Peyer's patch (tissue), 4 donors: Measurements from ENCODE around the gene DNAJA4. TPM values are rescaled to one million over a fixed set of nuclear protein-coding genes. Genes with fewer than 3 reads are reported as not detected.

Experiments used
- DNase-seq, 3 donors: peaks; one replicate each; pipeline ENCODE4 v3.0.0-alpha.2; 2017 to 2019
- H3K27ac ChIP-seq, 4 donors: fragments of 200-600 bp; sonication (generic); one replicate each; pipeline ENCODE4 v1.5.1; 2016 to 2019
- H3K27me3 ChIP-seq, 2 donors: fragments of 200-600 bp; sonication (generic); one replicate each; pipeline ENCODE4 v1.5.1; 2019
- H3K36me3 ChIP-seq, 3 donors: fragments of 200-600 bp; sonication (generic); one replicate each; pipeline ENCODE4 v1.5.1; 2016 to 2019
- H3K4me1 ChIP-seq, 4 donors: fragments of 200-600 bp; sonication (generic); one replicate each; pipeline ENCODE4 v1.5.1; 2016 to 2019
- H3K4me3 ChIP-seq, 4 donors: fragments of 200-600 bp; sonication (generic); 1 replicate in 3 of 4; 2 replicates in 1 of 4; pipeline ENCODE4 v1.5.1; 2016 to 2019; ENCODE audit warnings: mild to moderate bottlenecking in 1 of 4
- H3K9me3 ChIP-seq, 4 donors: fragments of 200-600 bp; sonication (generic); one replicate each; pipeline ENCODE4 v1.5.1; 2016 to 2019; ENCODE audit warnings: mild to moderate bottlenecking in 1 of 4
- POLR2A ChIP-seq, 2 donors: fragments of 450-650 bp; IDR thresholded peaks; one replicate each; pipeline ENCODE4 v1.5.1; 2017; ENCODE audit warnings: antibody characterized with exemption in 2 of 2, mild to moderate bottlenecking in 2 of 2, moderate library complexity in 2 of 2
- total RNA-seq, 4 donors: library from RNA; depleted of rRNA; stranded (reverse); fragments of >200 nt; gene quantifications; one replicate each; pipeline ENCODE4 v1.1.0, GENCODE V29; 2016
- TF ChIP-seq, protein P1 (sequence below), 6 experiments: fragments of 450-650 bp in 4 of 6; fragments of 200-600 bp in 2 of 6; sonication (generic) in 1 of 6; IDR thresholded peaks; one replicate each; pipeline ENCODE4 v1.5.1; 2017 to 2019; ENCODE audit warnings: antibody characterized with exemption in 6 of 6, mild to moderate bottlenecking in 3 of 6, moderate library complexity in 1 of 6

The DNAJA4 gene
- total RNA-seq, 4 donors from 2014 or later: 25.6 to 48.9 (median 33.5) TPM

DNA sequence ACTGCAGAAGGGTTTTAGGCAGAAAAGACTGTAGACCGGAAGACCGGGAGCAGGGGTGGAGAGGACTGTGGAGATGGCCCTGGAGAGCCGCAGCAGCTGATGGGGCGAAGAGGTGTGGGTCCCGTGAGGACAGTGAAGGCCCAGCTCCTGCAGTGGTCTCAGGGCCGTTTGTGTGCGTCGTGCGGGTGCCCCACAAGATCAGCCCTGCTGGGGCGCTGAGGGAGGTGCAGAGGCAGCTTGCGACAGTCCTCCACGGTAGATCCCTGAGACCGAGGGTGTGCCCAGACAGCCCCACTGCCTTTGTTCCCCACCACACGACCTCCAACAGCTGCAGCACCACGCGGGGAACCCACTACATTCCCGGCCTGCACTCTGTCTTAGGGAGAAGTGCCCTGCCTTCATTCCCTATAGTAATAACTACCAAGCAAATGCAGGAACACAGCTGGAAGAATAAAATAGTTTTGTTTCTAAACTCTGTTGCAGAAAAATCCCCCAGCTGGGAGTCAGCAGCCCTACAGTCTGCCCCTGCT, 56.7 kb downstream of the DNAJA4 start:
- TF ChIP-seq, protein P1, sequence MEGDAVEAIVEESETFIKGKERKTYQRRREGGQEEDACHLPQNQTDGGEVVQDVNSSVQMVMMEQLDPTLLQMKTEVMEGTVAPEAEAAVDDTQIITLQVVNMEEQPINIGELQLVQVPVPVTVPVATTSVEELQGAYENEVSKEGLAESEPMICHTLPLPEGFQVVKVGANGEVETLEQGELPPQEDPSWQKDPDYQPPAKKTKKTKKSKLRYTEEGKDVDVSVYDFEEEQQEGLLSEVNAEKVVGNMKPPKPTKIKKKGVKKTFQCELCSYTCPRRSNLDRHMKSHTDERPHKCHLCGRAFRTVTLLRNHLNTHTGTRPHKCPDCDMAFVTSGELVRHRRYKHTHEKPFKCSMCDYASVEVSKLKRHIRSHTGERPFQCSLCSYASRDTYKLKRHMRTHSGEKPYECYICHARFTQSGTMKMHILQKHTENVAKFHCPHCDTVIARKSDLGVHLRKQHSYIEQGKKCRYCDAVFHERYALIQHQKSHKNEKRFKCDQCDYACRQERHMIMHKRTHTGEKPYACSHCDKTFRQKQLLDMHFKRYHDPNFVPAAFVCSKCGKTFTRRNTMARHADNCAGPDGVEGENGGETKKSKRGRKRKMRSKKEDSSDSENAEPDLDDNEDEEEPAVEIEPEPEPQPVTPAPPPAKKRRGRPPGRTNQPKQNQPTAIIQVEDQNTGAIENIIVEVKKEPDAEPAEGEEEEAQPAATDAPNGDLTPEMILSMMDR (IDR thresholded peaks at IDR 0.05): no peak
- no peak for TF ChIP-seq POLR2A (IDR thresholded peaks at IDR 0.05)
- H3K27ac ChIP-seq: no peak overlapping the region
- no peak overlapping the region for H3K4me3 ChIP-seq
- H3K9me3 ChIP-seq: no peaks in the 10 kb centered on the region
- H3K36me3 ChIP-seq: no peaks in the 10 kb centered on the region
- no peaks in the 10 kb centered on the region for H3K27me3 ChIP-seq
- H3K4me1 ChIP-seq: peaks cover 0 to 7% (median 3%) of the 10 kb centered on the region in 4 donors
- no peak for DNase-seq

DNA sequence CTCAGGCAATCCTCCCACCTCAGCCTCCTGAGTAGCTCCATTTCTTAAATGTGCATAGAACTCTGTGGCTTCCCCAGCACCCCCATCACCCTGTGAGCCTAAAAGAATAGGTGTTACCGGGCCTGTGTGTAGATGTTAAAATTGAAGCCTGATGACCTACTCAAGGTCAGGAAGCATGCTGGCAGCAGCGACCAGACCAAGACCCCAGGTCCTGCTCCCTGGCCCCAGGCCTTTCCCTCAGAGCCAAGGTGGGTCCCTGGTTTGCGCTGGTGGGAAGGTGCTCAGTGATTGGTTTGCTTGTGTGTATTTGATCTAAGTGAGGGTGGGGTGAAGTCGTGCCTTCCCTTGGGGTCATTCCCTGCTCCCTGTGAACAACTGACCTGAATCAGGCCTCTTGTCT, 57.4 kb downstream of the DNAJA4 start:
- no peak overlapping the region for H3K27ac ChIP-seq
- peaks cover 0 to under 1% (median 0%) of the 10 kb centered on the region in 4 donors for H3K4me1 ChIP-seq
- no peak for TF ChIP-seq POLR2A (IDR thresholded peaks at IDR 0.05)
- TF ChIP-seq, protein P1 (IDR thresholded peaks at IDR 0.05): no peak
- DNase-seq: no peak
- no peaks in the 10 kb centered on the region for H3K36me3 ChIP-seq
- no peaks in the 10 kb centered on the region for H3K9me3 ChIP-seq
- no peaks in the 10 kb centered on the region for H3K27me3 ChIP-seq
- H3K4me3 ChIP-seq: no peak overlapping the region

GRCh38 chr15:78322243-78322642, 57.9 kb downstream of the DNAJA4 start:
- Histone ChIP-seq H3K4me1 (no peaks in the 10 kb centered on the region), H3K36me3 (no peaks in the 10 kb centered on the region), H3K4me3 (no peak overlapping the region), H3K27ac (no peak overlapping the region), H3K27me3 (no peaks in the 10 kb centered on the region), H3K9me3 (no peaks in the 10 kb centered on the region)
- DNase-seq: no peak
- no peak for TF ChIP-seq POLR2A (IDR thresholded peaks at IDR 0.05)
- TF ChIP-seq, protein P1 (IDR thresholded peaks at IDR 0.05): no peak

DNA sequence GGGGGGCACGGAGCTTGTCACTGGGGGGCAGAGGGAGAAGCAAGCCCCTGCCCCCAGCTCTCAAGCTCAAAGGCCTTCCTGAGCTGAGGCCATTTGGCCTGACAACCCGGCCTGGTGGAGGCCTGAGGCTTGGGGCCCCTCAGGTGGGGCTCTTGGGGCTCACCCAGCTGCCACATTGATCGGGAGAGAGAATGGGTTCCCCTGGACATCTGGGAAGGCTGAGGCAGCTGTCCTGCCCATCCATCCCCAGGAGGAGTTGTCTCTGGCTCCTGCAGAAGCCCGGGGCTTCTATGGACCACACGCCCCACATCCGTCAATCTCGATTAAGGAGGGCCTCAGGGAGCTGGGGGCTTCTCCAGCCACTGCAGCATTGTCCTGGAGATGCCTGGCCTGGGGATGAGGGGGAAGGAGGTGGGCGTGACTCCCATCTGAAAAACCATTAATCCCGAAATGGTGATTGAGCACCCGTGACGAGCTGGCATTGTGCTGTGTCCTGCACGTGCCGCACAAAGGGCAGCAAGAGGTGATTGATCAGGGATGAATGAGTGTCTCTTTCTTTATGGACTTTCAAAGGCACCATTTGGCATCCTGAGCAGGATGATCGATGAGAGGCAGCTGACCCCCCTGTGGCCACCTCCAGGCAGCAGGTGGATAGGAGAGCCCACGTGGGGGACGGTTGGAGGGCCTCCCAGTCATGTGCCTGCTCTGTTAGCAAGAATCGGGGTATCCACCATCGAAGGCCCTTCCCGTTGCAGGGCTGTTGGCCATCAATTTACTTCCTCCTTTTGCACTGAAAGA, 58.6 kb downstream of the DNAJA4 start:
- Histone ChIP-seq H3K27me3 (no peaks in the 10 kb centered on the region), H3K36me3 (no peaks in the 10 kb centered on the region), H3K9me3 (no peaks in the 10 kb centered on the region), H3K4me1 (no peaks in the 10 kb centered on the region), H3K27ac (no peak overlapping the region), H3K4me3 (no peak overlapping the region)
- no peak for DNase-seq
- no peak for TF ChIP-seq POLR2A (IDR thresholded peaks at IDR 0.05)
- TF ChIP-seq, protein P1 (IDR thresholded peaks at IDR 0.05): no peak

DNA sequence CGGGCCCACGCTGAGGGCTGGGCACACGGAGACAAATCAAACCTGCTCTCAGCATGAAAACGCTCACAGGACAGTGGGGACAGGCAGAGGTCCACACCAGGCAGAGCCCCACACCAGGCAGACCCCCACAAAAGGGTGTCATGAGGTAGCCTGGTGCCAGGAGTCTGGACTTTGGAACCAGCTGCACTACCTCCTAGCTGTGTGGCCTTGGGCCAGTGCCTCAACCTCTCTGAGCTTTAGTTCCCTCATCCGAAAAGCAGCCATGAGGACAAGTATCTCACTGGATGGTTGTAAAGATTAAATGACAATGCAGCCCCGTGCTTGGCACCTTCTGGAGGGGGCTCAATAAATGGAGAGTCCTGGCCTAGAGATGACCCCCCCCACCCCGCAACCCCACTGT, 59.3 kb downstream of the DNAJA4 start:
- Histone ChIP-seq H3K4me1 (no peaks in the 10 kb centered on the region), H3K36me3 (no peaks in the 10 kb centered on the region), H3K4me3 (no peak overlapping the region), H3K27me3 (no peaks in the 10 kb centered on the region), H3K27ac (no peak overlapping the region), H3K9me3 (no peaks in the 10 kb centered on the region)
- DNase-seq: no peak
- no peak for TF ChIP-seq POLR2A (IDR thresholded peaks at IDR 0.05)
- TF ChIP-seq, protein P1 (IDR thresholded peaks at IDR 0.05): no peak
